Effector memory CD8-positive, alpha-beta T cell (primary cell): ENCODE data around the gene PWP2.
"Not testable (repeated sequence)": the region's sequence is repeated elsewhere in the genome, so short reads cannot be mapped to it uniquely, and the experiment has no call there.

ENCODE experiments used
- ATAC-seq: fragments of 150-1000 bp; cut with Tn5 transposase; replicated peaks from 2 replicates; pipeline ENCODE4 v1.10.0; 2021; ENCODE audit warnings: mild to moderate bottlenecking, moderate library complexity
- DNase-seq, 3 experiments: peaks; one replicate each; pipeline ENCODE4 v3.0.0; 2021
- H3K27ac Mint-ChIP-seq, 2 donors: one replicate each; pipeline ENCODE4 v1.8.0; 2022; ENCODE audit warnings: mild to moderate bottlenecking in 2 of 2, mixed read lengths in 2 of 2, moderate library complexity in 2 of 2
- H3K27me3 Mint-ChIP-seq, 2 donors: one replicate each; pipeline ENCODE4 v1.8.0; 2022; ENCODE audit warnings: mixed read lengths in 2 of 2
- H3K36me3 Mint-ChIP-seq: one replicate; pipeline ENCODE4 v1.8.0; 2022; ENCODE audit warnings: mild to moderate bottlenecking, moderate library complexity, mixed read lengths; ENCODE audit not compliant: insufficient read depth
- H3K4me1 Mint-ChIP-seq, 2 donors: one replicate each; pipeline ENCODE4 v1.8.0; 2022; ENCODE audit warnings: low read depth in 2 of 2, mixed read lengths in 2 of 2
- H3K4me3 Mint-ChIP-seq, 2 donors: one replicate each; pipeline ENCODE4 v1.8.0; 2022; ENCODE audit warnings: mild to moderate bottlenecking in 2 of 2, mixed read lengths in 2 of 2, moderate library complexity in 2 of 2
- H3K9me3 Mint-ChIP-seq, 2 donors: one replicate each; pipeline ENCODE4 v1.8.0; 2022; ENCODE audit warnings: mixed read lengths in 2 of 2
- total RNA-seq, 9 experiments: gene quantifications; one replicate each; lab custom pipeline; 2026; lab: John Stamatoyannopoulos, UW

PWP2 gene
- 0.75 to 44.4 (median 2.7) reads per million in 9 experiments for total RNA-seq

- H3K9me3 Mint-ChIP-seq, DNase-seq, H3K4me1 Mint-ChIP-seq, H3K27me3 Mint-ChIP-seq, H3K27ac Mint-ChIP-seq, H3K36me3 Mint-ChIP-seq: not testable (repeated sequence)
- peak; percentile 94 for ATAC-seq
- H3K4me3 Mint-ChIP-seq = peak within 1 kb of the TSS in 1 of 2 donors; percentile 45
Measured at GRCh38 chr21:44107026-44107501, at the start of gene PWP2. Gene PWP2, plus strand, starts transcription at chr21:44107399. Its CDS starts 18 bp downstream, at chr21:44107417.

GRCh38 chr21:44057960-44058651 is 49.1 kb upstream of the PWP2 start:
- peaks cover 12% of the 10 kb centered on the region in 2 donors for H3K4me1 Mint-ChIP-seq
- H3K4me3 Mint-ChIP-seq = peak overlapping the region; percentile 16 to 30
- H3K9me3 Mint-ChIP-seq = no peaks in the 10 kb centered on the region
- peak overlapping the region; percentile 87 to 92 for H3K27ac Mint-ChIP-seq
- DNase-seq = no peak
- H3K27me3 Mint-ChIP-seq = no peaks in the 10 kb centered on the region
- peak; percentile 56 for ATAC-seq
- H3K36me3 Mint-ChIP-seq = peaks cover 83% of the 10 kb centered on the region

DNA sequence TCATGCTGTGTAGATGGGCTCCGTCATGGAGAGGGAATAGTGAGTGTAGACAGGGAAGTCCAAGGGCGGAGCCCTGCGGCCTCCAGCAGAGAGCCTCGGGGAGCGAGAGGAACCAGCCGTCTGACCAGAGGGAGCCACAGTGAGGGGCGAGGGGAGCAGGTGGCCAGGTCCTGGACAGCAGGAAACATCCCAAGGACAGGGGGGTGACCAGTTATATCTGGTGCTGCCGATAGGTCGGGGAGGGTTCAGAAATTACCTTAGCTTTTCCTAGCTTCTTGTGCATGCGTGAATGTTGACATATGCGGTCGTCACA is 48.6 kb upstream of the PWP2 start:
- peaks cover 83% of the 10 kb centered on the region for H3K36me3 Mint-ChIP-seq
- H3K4me3 Mint-ChIP-seq = no peak overlapping the region
- no peaks in the 10 kb centered on the region for H3K27me3 Mint-ChIP-seq
- H3K9me3 Mint-ChIP-seq = no peaks in the 10 kb centered on the region
- H3K27ac Mint-ChIP-seq = peak overlapping the region; percentile 87 to 92
- ATAC-seq = no peak
- peaks cover 12 to 13% of the 10 kb centered on the region in 2 donors for H3K4me1 Mint-ChIP-seq
- no peak for DNase-seq

DNA sequence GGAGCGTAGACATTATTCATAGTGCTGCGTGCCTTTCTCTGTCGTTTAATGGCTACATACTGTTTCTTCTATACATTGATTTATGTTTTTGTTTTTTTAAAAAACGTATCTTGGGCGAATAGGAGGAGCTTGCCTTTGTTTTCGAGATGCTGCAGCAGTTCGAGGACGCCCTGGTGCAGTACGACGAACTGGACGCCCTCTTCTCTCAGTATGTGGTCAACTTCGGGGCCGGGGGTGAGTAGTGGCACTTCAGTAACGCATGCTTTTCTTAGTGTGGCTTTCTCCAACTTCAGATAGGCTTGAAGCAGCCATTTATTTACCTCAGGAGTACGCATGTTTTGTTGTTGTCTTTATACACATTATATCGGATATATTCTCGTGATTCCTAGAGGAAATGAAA is 48.2 kb upstream of the PWP2 start:
- Mint-ChIP-seq H3K36me3 (peaks cover 83% of the 10 kb centered on the region), H3K4me3 (no peak overlapping the region), H3K9me3 (no peaks in the 10 kb centered on the region), H3K27me3 (no peaks in the 10 kb centered on the region), H3K4me1 (peaks cover 10 to 17% of the 10 kb centered on the region in 2 donors), H3K27ac (peak overlapping the region; percentile 87 to 92)
- DNase-seq (no peak), ATAC-seq (no peak)

GRCh38 chr21:44059710-44060109 is 47.5 kb upstream of the PWP2 start:
- no peaks in the 10 kb centered on the region for H3K27me3 Mint-ChIP-seq
- H3K4me3 Mint-ChIP-seq = no peak overlapping the region
- H3K9me3 Mint-ChIP-seq = no peaks in the 10 kb centered on the region
- ATAC-seq (no peak), DNase-seq (no peak)
- H3K36me3 Mint-ChIP-seq = peaks cover 83% of the 10 kb centered on the region
- H3K4me1 Mint-ChIP-seq = peaks cover 10 to 19% of the 10 kb centered on the region in 2 donors
- no peak overlapping the region for H3K27ac Mint-ChIP-seq

DNA sequence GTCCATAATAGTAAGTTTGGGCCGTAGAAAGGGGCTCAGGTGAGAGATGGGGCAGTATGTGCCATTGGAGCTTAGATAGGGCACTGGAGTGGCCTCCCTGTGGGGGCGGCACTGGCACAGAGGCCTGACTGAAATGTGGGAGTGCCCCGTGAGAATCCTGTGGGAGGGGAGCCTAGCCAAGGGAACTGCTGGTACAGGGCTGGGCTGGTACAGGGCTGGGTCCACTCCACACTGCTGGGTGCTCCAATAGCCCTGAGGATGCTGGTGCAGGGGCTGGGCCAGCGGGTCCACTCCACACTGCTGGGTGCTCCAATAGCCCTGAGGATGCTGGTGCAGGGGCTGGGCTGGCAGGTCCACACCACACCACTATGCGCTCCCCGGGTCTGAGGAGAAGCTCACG is 44.8 kb upstream of the PWP2 start:
- peaks cover 30 to 36% of the 10 kb centered on the region in 2 donors for H3K4me1 Mint-ChIP-seq
- no peaks in the 10 kb centered on the region for H3K27me3 Mint-ChIP-seq
- no peaks in the 10 kb centered on the region for H3K9me3 Mint-ChIP-seq
- ATAC-seq (no peak), DNase-seq (no peak)
- peaks cover 79% of the 10 kb centered on the region for H3K36me3 Mint-ChIP-seq
- H3K4me3 Mint-ChIP-seq = no peak overlapping the region
- H3K27ac Mint-ChIP-seq = peak overlapping the region; percentile 99

GRCh38 chr21:44063151-44063912 is 43.9 kb upstream of the PWP2 start:
- Mint-ChIP-seq H3K9me3 (no peaks in the 10 kb centered on the region), H3K27ac (peak overlapping the region; percentile 99), H3K27me3 (no peaks in the 10 kb centered on the region), H3K4me1 (peaks cover 27 to 39% of the 10 kb centered on the region in 2 donors), H3K36me3 (peaks cover 78% of the 10 kb centered on the region), H3K4me3 (no peak overlapping the region)
- ATAC-seq (no peak), DNase-seq (no peak)

DNA sequence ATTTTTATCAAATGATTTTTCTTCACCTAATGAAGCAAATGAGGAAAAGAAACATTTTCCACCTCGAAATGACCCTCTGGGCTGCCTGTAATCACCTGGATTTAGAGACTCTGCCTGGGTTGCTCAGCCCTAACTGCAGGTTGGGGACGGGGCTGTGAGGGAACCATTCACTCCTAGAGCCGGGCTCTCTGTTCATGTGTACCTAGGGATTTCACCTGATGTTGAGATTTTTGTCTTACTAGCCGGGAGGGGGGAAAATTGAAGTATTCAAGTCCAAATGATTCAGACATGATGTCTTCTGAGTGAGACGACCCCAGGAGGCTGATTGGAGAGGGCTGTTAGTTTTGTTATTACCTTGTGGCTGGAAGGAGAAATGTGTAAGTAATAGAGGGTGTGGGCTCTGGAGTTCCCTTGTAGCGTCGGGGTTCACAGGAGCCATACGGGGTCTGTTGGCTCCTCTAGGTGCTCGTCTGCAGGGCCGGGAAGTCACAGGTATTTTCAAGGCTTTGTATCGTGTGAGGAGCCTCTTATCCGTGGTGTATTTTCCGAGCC is 42.3 kb upstream of the PWP2 start:
- H3K27me3 Mint-ChIP-seq = no peaks in the 10 kb centered on the region
- ATAC-seq = peak; percentile 10
- H3K9me3 Mint-ChIP-seq = no peaks in the 10 kb centered on the region
- peak overlapping the region; percentile 99 for H3K27ac Mint-ChIP-seq
- H3K4me3 Mint-ChIP-seq = peak overlapping the region; percentile 73 to 80
- H3K36me3 Mint-ChIP-seq = peaks cover 72% of the 10 kb centered on the region
- no peak for DNase-seq
- H3K4me1 Mint-ChIP-seq = peaks cover 34 to 54% of the 10 kb centered on the region in 2 donors

DNA sequence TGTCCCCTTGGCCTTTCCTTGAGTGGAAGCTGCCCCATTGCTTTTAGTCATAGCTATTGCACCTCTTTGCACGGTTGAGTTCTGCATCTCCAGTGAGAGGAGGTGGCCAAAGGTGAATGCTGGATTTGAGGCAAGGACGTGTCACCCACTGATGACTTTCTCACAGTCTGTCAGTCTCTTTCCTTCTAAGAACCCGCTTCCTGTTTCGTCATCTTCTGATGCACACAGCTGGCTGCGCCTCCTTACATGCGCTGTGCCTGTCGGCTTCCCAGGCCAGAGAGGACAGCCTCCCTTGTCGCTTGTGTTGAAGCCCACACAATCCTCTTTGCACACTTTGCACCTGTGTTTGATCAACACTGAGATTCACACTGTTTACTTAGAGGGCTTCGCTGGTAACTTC is 41.8 kb upstream of the PWP2 start:
- peak; percentile 94 for ATAC-seq
- Mint-ChIP-seq H3K36me3 (peaks cover 68% of the 10 kb centered on the region), H3K27me3 (no peaks in the 10 kb centered on the region), H3K9me3 (no peaks in the 10 kb centered on the region), H3K4me1 (peaks cover 36 to 55% of the 10 kb centered on the region in 2 donors), H3K4me3 (peak overlapping the region; percentile 73 to 80), H3K27ac (peak overlapping the region; percentile 99)
- peak; percentile 82 to 85 (median 84) for DNase-seq

DNA sequence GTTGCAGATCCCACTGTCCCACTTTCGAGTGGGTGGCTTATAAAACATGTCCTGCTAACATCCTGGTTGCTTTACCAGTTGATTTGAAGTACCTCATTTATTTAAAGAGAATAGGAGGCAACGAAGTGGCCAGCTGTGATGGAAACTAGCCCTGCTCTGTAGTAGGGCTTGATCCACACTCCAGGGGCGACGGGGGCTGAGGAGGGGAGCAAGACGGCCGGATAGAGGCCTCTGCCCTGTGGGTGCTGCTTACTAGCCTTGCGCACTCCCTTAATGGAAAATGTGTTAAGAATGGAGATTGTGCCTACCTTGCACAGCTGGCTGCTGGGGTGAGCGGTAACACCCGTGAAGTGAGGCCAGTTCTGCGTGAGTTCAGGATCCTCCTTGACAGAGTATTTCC is 41.1 kb upstream of the PWP2 start:
- Mint-ChIP-seq H3K36me3 (peaks cover 70% of the 10 kb centered on the region), H3K9me3 (no peaks in the 10 kb centered on the region), H3K27ac (peak overlapping the region; percentile 99), H3K4me3 (peak overlapping the region; percentile 73 to 80), H3K27me3 (no peaks in the 10 kb centered on the region), H3K4me1 (peaks cover 36 to 56% of the 10 kb centered on the region in 2 donors)
- ATAC-seq (no peak), DNase-seq (no peak)

GRCh38 chr21:44067011-44067839 is 40.0 kb upstream of the PWP2 start:
- Mint-ChIP-seq H3K36me3 (peaks cover 67% of the 10 kb centered on the region), H3K4me1 (peaks cover 36 to 60% of the 10 kb centered on the region in 2 donors), H3K27ac (peak overlapping the region; percentile 75 to 99), H3K4me3 (peak overlapping the region in 1 of 2 donors; percentile 13), H3K27me3 (no peaks in the 10 kb centered on the region), H3K9me3 (no peaks in the 10 kb centered on the region)
- DNase-seq = no peak
- no peak for ATAC-seq

DNA sequence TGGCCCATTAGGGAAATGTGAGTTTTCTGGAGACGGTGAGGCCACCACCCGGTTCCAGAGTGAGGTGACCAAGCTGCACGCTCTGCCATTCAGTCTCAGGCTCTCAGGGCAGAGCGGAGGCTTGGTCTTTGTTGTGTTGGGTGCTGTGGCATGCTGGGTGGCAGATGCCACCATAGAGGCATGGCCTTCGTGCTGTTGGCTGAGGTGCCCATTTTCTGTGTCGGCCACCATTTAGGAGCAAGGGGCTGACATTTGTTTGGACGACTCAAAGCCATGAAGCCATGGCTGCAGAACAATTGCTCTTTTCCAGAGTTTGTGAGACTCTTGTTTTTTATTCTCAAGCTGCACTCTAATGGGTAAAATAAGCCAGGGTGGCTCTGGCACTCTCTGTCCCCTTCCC is 36.8 kb upstream of the PWP2 start:
- no peaks in the 10 kb centered on the region for H3K9me3 Mint-ChIP-seq
- DNase-seq = no peak
- H3K4me1 Mint-ChIP-seq = peaks cover 39 to 60% of the 10 kb centered on the region in 2 donors
- peaks cover 66% of the 10 kb centered on the region for H3K36me3 Mint-ChIP-seq
- no peaks in the 10 kb centered on the region for H3K27me3 Mint-ChIP-seq
- H3K27ac Mint-ChIP-seq = no peak overlapping the region
- no peak for ATAC-seq
- no peak overlapping the region for H3K4me3 Mint-ChIP-seq
